GM12872 (cell line): ENCODE measurements around the gene KLF6.

Experiments used
- CTCF ChIP-seq: IDR thresholded peaks from 3 replicates; pipeline ENCODE4 v1.5.1; 2011; ENCODE audit warnings: low read depth, mild to moderate bottlenecking, low read length, moderate library complexity; ENCODE audit not compliant: insufficient read depth

Gene KLF6

GRCh38 chr10:3769556-3769955 lies 15.5 kb downstream of the KLF6 start:
- no peak for TF ChIP-seq CTCF

- TF ChIP-seq CTCF: no peak
These were observed 18.8 kb downstream of the KLF6 start for GRCh38 chr10:3766046-3766756.

- TF ChIP-seq CTCF: no peak
These were observed 19.9 kb downstream of the KLF6 start for GRCh38 chr10:3765146-3765545.

- TF ChIP-seq CTCF: no peak
These were observed 20.3 kb downstream of the KLF6 start for GRCh38 chr10:3764626-3765112.

- TF ChIP-seq CTCF: no peak
These were observed 21.0 kb downstream of the KLF6 start for GRCh38 chr10:3763852-3764625.

- TF ChIP-seq CTCF: no peak
These were observed 22.0 kb downstream of the KLF6 start for GRCh38 chr10:3763035-3763456.

GRCh38 chr10:3762309-3762708 lies 22.7 kb downstream of the KLF6 start:
- no peak for TF ChIP-seq CTCF
